GM12878 (cell line): ENCODE measurements around the gene GH1. TPM values are rescaled to one million over a fixed set of nuclear protein-coding genes. Genes with fewer than 3 reads are reported as not detected.
A peak's percentile ranks its signal among the peaks of the same experiment; 100 is the strongest.

ENCODE experiments used
- ATAC-seq: fragments of 200-7000 bp; cut with Tn5 transposase; 3 replicates; pipeline ENCODE4 v1.9.1; 2020; ENCODE audit warnings: mild to moderate bottlenecking, moderate library complexity
- BruUV-seq: library from RNA; stranded (reverse); fragments of 400-500 nt; replicated peaks from 2 replicates; lab custom pipeline; 2021; lab: Mats Ljungman, UMichigan
- CTCF ChIA-PET: fragments of 300-600 bp; sonication (Branson Sonifier 250); formaldehyde crosslinking; extraction: SDS; loops from one replicate; lab custom pipeline; 2021; ENCODE audit warnings: inconsistent platforms; lab: Yijun Ruan, JAX
- POLR2A ChIA-PET: fragments of 350-600 bp; formaldehyde crosslinking; extraction: SDS; loops from one replicate; lab custom pipeline; 2021; ENCODE audit warnings: inconsistent platforms; lab: Charles Lee
- RAD21 ChIA-PET: fragments of 300-600 bp; sonication (Branson Sonifier 250); formaldehyde crosslinking; loops from one replicate; lab custom pipeline; 2023; ENCODE audit warnings: antibody characterized with exemption; ENCODE audit not compliant: unreplicated experiment; lab: Charles Lee
- SMC1A ChIA-PET: fragments of 300-600 bp; sonication (Branson Sonifier 250); formaldehyde crosslinking; loops from one replicate; lab custom pipeline; 2023; ENCODE audit not compliant: unreplicated experiment, uncharacterized antibody; lab: Charles Lee
- DNase-seq: peaks from one replicate; pipeline ENCODE4 v3.0.0-alpha.2; 2011; ENCODE audit warnings: low read depth, low spot score
- FAIRE-seq: peaks from 3 replicates; lab custom pipeline; 2011; peaks lifted over from hg19 to GRCh38; lab: Jason Lieb, UNC
- H2AFZ ChIP-seq: 2 replicates; pipeline ENCODE4 v1.6.0; 2011; ENCODE audit warnings: low read depth, low read length, control low read depth; ENCODE audit not compliant: control insufficient read depth
- H3K27ac ChIP-seq: 2 replicates; pipeline ENCODE4 v1.5.1; 2011; ENCODE audit warnings: control low read depth; ENCODE audit not compliant: control insufficient read depth, insufficient read depth
- H3K27me3 ChIP-seq, 2 experiments: replicated peaks in 1 of 2; 2 replicates each; pipeline versions ENCODE4 v1.6.0 to v1.6.1; 2011; ENCODE audit warnings: low read length in 1 of 2; ENCODE audit not compliant: control insufficient read depth in 2 of 2, insufficient read depth in 2 of 2
- H3K36me3 ChIP-seq, 2 experiments: 2 replicates each; pipeline ENCODE4 v1.5.1; 2011; ENCODE audit warnings: low read length in 1 of 2; ENCODE audit not compliant: control insufficient read depth in 2 of 2, insufficient read depth in 2 of 2
- H3K4me1 ChIP-seq: 2 replicates; pipeline ENCODE4 v1.6.1; 2011; ENCODE audit warnings: mild to moderate bottlenecking, low read length, moderate library complexity, mixed read lengths; ENCODE audit not compliant: control insufficient read depth, insufficient read depth
- H3K4me2 ChIP-seq: 2 replicates; pipeline ENCODE4 v1.6.0; 2011; ENCODE audit warnings: control low read depth; ENCODE audit not compliant: control insufficient read depth, insufficient read depth
- H3K4me3 ChIP-seq: fragments of 200-600 bp; sonication (generic); 2 replicates; pipeline ENCODE4 v1.5.1; 2016
- H3K79me2 ChIP-seq: 2 replicates; pipeline ENCODE4 v1.6.0; 2011; ENCODE audit warnings: low read length; ENCODE audit not compliant: control insufficient read depth, insufficient read depth
- H3K9ac ChIP-seq: 2 replicates; pipeline ENCODE4 v1.8.0; 2011; ENCODE audit warnings: low read length, control low read depth, mixed read lengths; ENCODE audit not compliant: control insufficient read depth, insufficient read depth
- H3K9me3 ChIP-seq: replicated peaks from 3 replicates; pipeline ENCODE4 v1.5.1; 2011; ENCODE audit warnings: mild to moderate bottlenecking, low read length; ENCODE audit not compliant: control insufficient read depth, insufficient read depth
- H4K20me1 ChIP-seq: 2 replicates; pipeline ENCODE4 v1.6.0; 2011; ENCODE audit not compliant: control insufficient read depth, insufficient read depth
- BHLHE40 ChIP-seq, 2 experiments: fragments of 450-650 bp in 1 of 2; IDR thresholded peaks; 2 replicates each; pipeline ENCODE4 v1.6.1; 2011 to 2017; ENCODE audit warnings: low read depth in 2 of 2, borderline replicate concordance in 1 of 2, improper control_type of control experiment in 1 of 2, low read length in 1 of 2, mild to moderate bottlenecking in 1 of 2
- DPF2 ChIP-seq: fragments of 450-650 bp; IDR thresholded peaks from 2 replicates; pipeline ENCODE4 v1.6.1; 2017; ENCODE audit warnings: mild to moderate bottlenecking
- EED ChIP-seq: sonication (generic); IDR thresholded peaks from 2 replicates; pipeline ENCODE4 v1.6.1; 2016; ENCODE audit warnings: antibody characterized with exemption, low read depth
- GATAD2B ChIP-seq: fragments of 450-650 bp; conservative IDR thresholded peaks from 2 replicates; pipeline ENCODE4 v1.6.1; 2017; ENCODE audit warnings: low read depth, mild to moderate bottlenecking, moderate library complexity
- HDAC6 ChIP-seq: fragments of 200-600 bp; sonication (generic); IDR thresholded peaks from one replicate; pipeline ENCODE4 v1.8.0; 2017; ENCODE audit warnings: antibody characterized with exemption; ENCODE audit not compliant: unreplicated experiment
- HDGF ChIP-seq: fragments of 450-650 bp; IDR thresholded peaks from 2 replicates; pipeline ENCODE4 v1.6.1; 2016; ENCODE audit warnings: antibody characterized with exemption
- MEF2A ChIP-seq: IDR thresholded peaks from 2 replicates; pipeline ENCODE4 v1.6.1; 2011; ENCODE audit warnings: low read depth, mild to moderate bottlenecking, low read length, moderate library complexity; ENCODE audit not compliant: insufficient read depth
- MXI1 ChIP-seq: fragments of 150-350 bp; IDR thresholded peaks from 2 replicates; pipeline ENCODE4 v1.6.1; 2011; ENCODE audit warnings: low read depth, mild to moderate bottlenecking, inconsistent platforms, low read length, improper control_type of control experiment
- PML ChIP-seq: IDR thresholded peaks from 2 replicates; pipeline ENCODE4 v1.6.1; 2012; ENCODE audit warnings: low read length, inconsistent platforms
- POLR2AphosphoS2 ChIP-seq: IDR thresholded peaks from 2 replicates; pipeline ENCODE4 v1.6.1; 2011; ENCODE audit warnings: low read depth, mild to moderate bottlenecking, low read length, improper control_type of control experiment, moderate library complexity
- POLR2AphosphoS5 ChIP-seq: IDR thresholded peaks from 2 replicates; pipeline ENCODE4 v1.6.1; 2011; ENCODE audit warnings: mild to moderate bottlenecking, low read length, inconsistent platforms
- POU2F2 ChIP-seq: IDR thresholded peaks from 3 replicates; pipeline ENCODE4 v1.6.1; 2011; ENCODE audit warnings: low read depth, mild to moderate bottlenecking, low read length, borderline replicate concordance
- RBBP5 ChIP-seq: fragments of 200-600 bp; sonication (generic); conservative IDR thresholded peaks from 2 replicates; pipeline ENCODE4 v1.6.1; 2016
- RELA ChIP-seq: fragments of 450-650 bp; IDR thresholded peaks from 2 replicates; pipeline ENCODE4 v1.8.0; 2014; ENCODE audit warnings: borderline replicate concordance; ENCODE audit not compliant: partially characterized antibody
- SPI1 ChIP-seq: IDR thresholded peaks from 2 replicates; pipeline ENCODE4 v1.6.1; 2011; ENCODE audit warnings: low read depth, mild to moderate bottlenecking, low read length, moderate library complexity, borderline replicate concordance; ENCODE audit not compliant: insufficient read depth
- SUPT20H ChIP-seq: IDR thresholded peaks from 2 replicates; pipeline ENCODE4 v1.6.1; 2011; ENCODE audit warnings: low read depth, mild to moderate bottlenecking, low read length, moderate library complexity, borderline replicate concordance; ENCODE audit not compliant: control insufficient read depth
- SUZ12 ChIP-seq: fragments of 200-600 bp; sonication (generic); IDR thresholded peaks from one replicate; pipeline ENCODE4 v1.6.1; 2018; ENCODE audit warnings: antibody characterized with exemption, mild to moderate bottlenecking; ENCODE audit not compliant: unreplicated experiment
- TCF12 ChIP-seq: IDR thresholded peaks from 2 replicates; pipeline ENCODE4 v1.6.1; 2011; ENCODE audit warnings: low read depth, mild to moderate bottlenecking, low read length
- YY1 ChIP-seq: IDR thresholded peaks from 2 replicates; pipeline ENCODE4 v1.6.1; 2011; ENCODE audit warnings: low read depth, mild to moderate bottlenecking, low read length
- ZZZ3 ChIP-seq: IDR thresholded peaks from 2 replicates; pipeline ENCODE4 v1.6.1; 2011; ENCODE audit warnings: low read depth; ENCODE audit not compliant: control insufficient read depth, insufficient read length
- WGBS: methylation state at CpG from one replicate; pipeline ENCODE4 v1.1.6; 2016; ENCODE audit warnings: low lambda C conversion rate; ENCODE audit not compliant: insufficient replicate concordance, insufficient coverage; ENCODE audit errors: missing lambda C conversion rate; 5-methylcytosine and 5-hydroxymethylcytosine counted together
- in situ Hi-C: fragments of 300-500 bp; cut with MboI; formaldehyde crosslinking; loops from 9 replicates; pipeline ENCODE4 v1.14.3; 2018; ENCODE audit warnings: mixed read lengths
- intact Hi-C: fragments of 100-400 bp; cut with micrococcal nuclease; formaldehyde crosslinking; loops from one replicate; pipeline ENCODE4 v1.14.2; 2022; ENCODE audit not compliant: unreplicated experiment
- polyA plus RNA-seq, 11 experiments: library from polyadenylated mRNA; depleted of rRNA in 4 of 11; unstranded in 6 of 11; stranded (reverse) in 5 of 11; fragments of >200 nt; fragmentation: Nextera tagmentation in 4 of 11; fragmentation: Illumina TruSeq in 1 of 11; extraction: Ambion mirVana in 4 of 11; extraction: Trizol in 1 of 11; gene quantifications; 1 replicate in 1 of 11; 2 replicates in 10 of 11; pipeline versions ENCODE4 v1.2.1 to v1.2.3, GENCODE V29; 2011 to 2016; ENCODE audit warnings: inconsistent platforms in 2 of 11, missing spikeins in 2 of 11, low read depth in 1 of 11
- total RNA-seq, 4 experiments: library from RNA; depleted of rRNA in 3 of 4; stranded (reverse); fragments of >200 nt in 3 of 4; fragmentation: Illumina TruSeq in 1 of 4; extraction: Trizol in 1 of 4; gene quantifications; 2 replicates each; pipeline versions ENCODE4 v1.2.1 to v1.2.3, GENCODE V29; 2013 to 2021
- TF ChIP-seq, protein P1 (sequence below): fragments of 450-650 bp; IDR thresholded peaks from 2 replicates; pipeline ENCODE4 v1.6.1; 2017; ENCODE audit warnings: mild to moderate bottlenecking

The GH1 gene
- total and polyA plus RNA-seq, 10 of the 15 experiments (the other 5 are each of a cell fraction or from before 2014, with no cell fraction given): 0.13 to 0.42 TPM; not detected in 8

GRCh38 chr17:63931981-63932561 is 13.4 kb upstream of the GH1 start, which contains the start of gene CD79B (continued):
- TF ChIP-seq TCF12: peak; percentile 91
- TF ChIP-seq YY1: no peak
- TF ChIP-seq SPI1: peak; percentile 51; the same call in 1 of the 2 replicates
- TF ChIP-seq HDGF: peak; percentile 93; the same call in 1 of the 2 replicates
- peak; percentile 98 for TF ChIP-seq GATAD2B
- TF ChIP-seq EED: peak; percentile 60; the same call in 1 of the 2 replicates
- TF ChIP-seq RELA: peak; percentile 27
- TF ChIP-seq POLR2AphosphoS5: peak; percentile 86

DNA sequence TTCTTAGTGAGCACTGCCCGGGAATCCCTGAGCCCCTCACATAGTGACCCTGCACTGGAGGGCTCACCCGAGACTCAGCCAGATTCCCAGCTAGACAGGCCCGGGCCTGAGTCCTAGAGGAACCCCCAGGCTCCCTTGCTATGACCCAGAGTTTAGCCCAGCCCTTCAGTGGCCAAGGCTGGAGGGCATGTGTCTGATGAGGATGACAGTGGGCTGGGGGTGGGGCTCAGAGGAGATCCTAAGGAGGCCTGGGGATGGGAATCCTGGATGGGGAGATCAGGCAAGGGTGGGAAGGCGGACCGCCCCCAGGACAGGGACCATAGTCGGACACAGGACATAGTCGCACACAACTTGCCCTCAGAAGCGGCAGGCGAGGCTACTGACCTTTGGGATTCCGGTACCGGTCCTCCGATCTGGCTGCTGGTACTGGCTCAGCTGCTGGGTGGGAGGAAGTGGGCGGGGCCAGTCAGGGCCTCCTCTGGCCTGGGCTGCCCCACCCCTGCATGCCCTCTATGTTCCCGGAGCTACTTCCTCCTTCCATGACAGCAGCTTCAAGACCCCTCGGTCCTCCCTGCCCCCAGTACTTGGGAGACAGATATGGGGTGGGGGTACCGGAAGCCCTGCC is 12.4 kb upstream of the GH1 start:
- CTCF ChIA-PET: interaction anchor here (0.5 to 8.7 kb wide), 13 partner anchors 9 to 215 kb away, joined by 3 to 153 read pairs (median 4); partner anchors contain the start of genes GH1 and ICAM2
- 4% methylated on average over 16 of the region's 16 CpGs for WGBS
- no peak overlapping the region; the same call in 1 of the 2 replicates for H2AFZ ChIP-seq
- intact Hi-C loops: no loop called here
- H3K9ac ChIP-seq: peak overlapping the region; percentile 86
- in situ Hi-C loops: no loop called here
- FAIRE-seq: peak; percentile 76
- peaks cover 47% of the 10 kb centered on the region for H3K4me1 ChIP-seq
- H3K36me3 ChIP-seq: peaks cover 7 to 11% of the 10 kb centered on the region in 2 experiments; a peak in 2 of 4 replicates
- peak overlapping the region; percentile 98 for H3K4me3 ChIP-seq
- SMC1A ChIA-PET: interaction anchor here (0.6 to 9.0 kb wide), 7 partner anchors 11 to 203 kb away, joined by 3 to 111 read pairs (median 6); partner anchors contain the start of genes GH1 and ICAM2
- RAD21 ChIA-PET: interaction anchor here (0.6 to 9.0 kb wide), 13 partner anchors 11 to 332 kb away, joined by 3 to 130 read pairs (median 4); partner anchors contain the start of genes GH1, ICAM2 and TEX2
- H3K9me3 ChIP-seq: no peaks in the 10 kb centered on the region
- H3K79me2 ChIP-seq: peaks cover 32% of the 10 kb centered on the region
- POLR2A ChIA-PET: interaction anchor here (0.6 to 5.9 kb wide), 10 partner anchors 9 to 239 kb away, joined by 3 to 68 read pairs (median 6); partner anchors contain the start of genes ERN1 and ICAM2
- H4K20me1 ChIP-seq: no peaks in the 10 kb centered on the region
- no TSS peak for BruUV-seq
- H3K27ac ChIP-seq: peak overlapping the region; percentile 89
- H3K4me2 ChIP-seq: peak overlapping the region; percentile 98
- DNase-seq: no peak
- ATAC-seq: peak; percentile 80
- no peaks in the 10 kb centered on the region for H3K27me3 ChIP-seq
- TF ChIP-seq SUZ12 (no peak), ZZZ3 (no peak), DPF2 (no peak), SUPT20H (no peak), PML (no peak), POU2F2 (no peak), POLR2AphosphoS2 (no peak), MEF2A (no peak), MXI1 (no peak), RBBP5 (no peak), SPI1 (peak; percentile 78), BHLHE40 (IDR thresholded peaks at IDR 0.05; ENCODE audit: borderline replicate concordance in 1 of 2, low read depth in 2 of 2, low read length in 1 of 2) (no peak), HDAC6 (no peak)
- TF ChIP-seq, protein P1, sequence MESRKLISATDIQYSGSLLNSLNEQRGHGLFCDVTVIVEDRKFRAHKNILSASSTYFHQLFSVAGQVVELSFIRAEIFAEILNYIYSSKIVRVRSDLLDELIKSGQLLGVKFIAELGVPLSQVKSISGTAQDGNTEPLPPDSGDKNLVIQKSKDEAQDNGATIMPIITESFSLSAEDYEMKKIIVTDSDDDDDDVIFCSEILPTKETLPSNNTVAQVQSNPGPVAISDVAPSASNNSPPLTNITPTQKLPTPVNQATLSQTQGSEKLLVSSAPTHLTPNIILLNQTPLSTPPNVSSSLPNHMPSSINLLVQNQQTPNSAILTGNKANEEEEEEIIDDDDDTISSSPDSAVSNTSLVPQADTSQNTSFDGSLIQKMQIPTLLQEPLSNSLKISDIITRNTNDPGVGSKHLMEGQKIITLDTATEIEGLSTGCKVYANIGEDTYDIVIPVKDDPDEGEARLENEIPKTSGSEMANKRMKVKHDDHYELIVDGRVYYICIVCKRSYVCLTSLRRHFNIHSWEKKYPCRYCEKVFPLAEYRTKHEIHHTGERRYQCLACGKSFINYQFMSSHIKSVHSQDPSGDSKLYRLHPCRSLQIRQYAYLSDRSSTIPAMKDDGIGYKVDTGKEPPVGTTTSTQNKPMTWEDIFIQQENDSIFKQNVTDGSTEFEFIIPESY: no peak
